ENCODE results near the gene BIRC5.

- TF ChIP-seq CTCF (IDR thresholded peaks at IDR 0.05): no peak
- TF ChIP-seq POLR2A (IDR thresholded peaks at IDR 0.05): no peak
Observed at GRCh38 chr17:78180508-78180907, 33.5 kb upstream of the BIRC5 start.

All from testis (tissue), 2 donors.